Activated CD8-positive, alpha-beta memory T cell treated with anti-CD3 and anti-CD28 coated beads, Interleukin-2, amount 10 ng/mL, durations not matched to agents 7 days and 5 days (primary cell): ENCODE measurements around the gene ADSS1. TPM values are rescaled to one million over a fixed set of nuclear protein-coding genes. Genes with fewer than 3 reads are reported as not detected.

ENCODE experiments used
- ATAC-seq: fragments of 150-1000 bp; cut with Tn5 transposase; one replicate; pipeline ENCODE4 v1.10.0; 2021; ENCODE audit warnings: moderate library complexity
- CTCF ChIA-PET: fragments of 350-600 bp; sonication (Branson Sonifier 250); formaldehyde crosslinking; loops from one replicate; lab custom pipeline; 2021; ENCODE audit warnings: antibody characterized with exemption; lab: Charles Lee
- DNase-seq: peaks from one replicate; pipeline ENCODE4 v3.0.0-alpha.2; 2020
- H3K27ac Mint-ChIP-seq: one replicate; pipeline ENCODE4 v1.8.0; 2021; ENCODE audit warnings: mild to moderate bottlenecking, mixed read lengths
- H3K27me3 Mint-ChIP-seq: one replicate; pipeline ENCODE4 v1.8.0; 2021; ENCODE audit warnings: mixed read lengths
- H3K36me3 Mint-ChIP-seq: one replicate; pipeline ENCODE4 v1.8.0; 2021; ENCODE audit warnings: mild to moderate bottlenecking, mixed read lengths
- H3K4me1 Mint-ChIP-seq: one replicate; pipeline ENCODE4 v1.8.0; 2021; ENCODE audit warnings: mixed read lengths
- H3K4me3 Mint-ChIP-seq: one replicate; pipeline ENCODE4 v1.8.0; 2021; ENCODE audit warnings: mild to moderate bottlenecking, moderate library complexity, mixed read lengths
- H3K9me3 Mint-ChIP-seq: one replicate; pipeline ENCODE4 v1.8.0; 2022; ENCODE audit warnings: low read depth, mixed read lengths
- total RNA-seq, 2 experiments: library from RNA; stranded (reverse); gene quantifications; one replicate each; pipeline ENCODE4 v1.2.3, GENCODE V29; 2021

The ADSS1 gene
- total RNA-seq, 2 experiments from 2014 or later = 2.5 to 3.5 TPM

- Mint-ChIP-seq H3K4me1 (no peaks in the 10 kb centered on the region), H3K9me3 (no peaks in the 10 kb centered on the region), H3K27ac (no peak overlapping the region), H3K27me3 (no peaks in the 10 kb centered on the region), H3K4me3 (no peak overlapping the region), H3K36me3 (no peaks in the 10 kb centered on the region)
- ATAC-seq (no peak), DNase-seq (no peak)
- CTCF ChIA-PET = no interaction called here
Measured at GRCh38 chr14:104730487-104730886, 6.5 kb downstream of the ADSS1 start.

DNA sequence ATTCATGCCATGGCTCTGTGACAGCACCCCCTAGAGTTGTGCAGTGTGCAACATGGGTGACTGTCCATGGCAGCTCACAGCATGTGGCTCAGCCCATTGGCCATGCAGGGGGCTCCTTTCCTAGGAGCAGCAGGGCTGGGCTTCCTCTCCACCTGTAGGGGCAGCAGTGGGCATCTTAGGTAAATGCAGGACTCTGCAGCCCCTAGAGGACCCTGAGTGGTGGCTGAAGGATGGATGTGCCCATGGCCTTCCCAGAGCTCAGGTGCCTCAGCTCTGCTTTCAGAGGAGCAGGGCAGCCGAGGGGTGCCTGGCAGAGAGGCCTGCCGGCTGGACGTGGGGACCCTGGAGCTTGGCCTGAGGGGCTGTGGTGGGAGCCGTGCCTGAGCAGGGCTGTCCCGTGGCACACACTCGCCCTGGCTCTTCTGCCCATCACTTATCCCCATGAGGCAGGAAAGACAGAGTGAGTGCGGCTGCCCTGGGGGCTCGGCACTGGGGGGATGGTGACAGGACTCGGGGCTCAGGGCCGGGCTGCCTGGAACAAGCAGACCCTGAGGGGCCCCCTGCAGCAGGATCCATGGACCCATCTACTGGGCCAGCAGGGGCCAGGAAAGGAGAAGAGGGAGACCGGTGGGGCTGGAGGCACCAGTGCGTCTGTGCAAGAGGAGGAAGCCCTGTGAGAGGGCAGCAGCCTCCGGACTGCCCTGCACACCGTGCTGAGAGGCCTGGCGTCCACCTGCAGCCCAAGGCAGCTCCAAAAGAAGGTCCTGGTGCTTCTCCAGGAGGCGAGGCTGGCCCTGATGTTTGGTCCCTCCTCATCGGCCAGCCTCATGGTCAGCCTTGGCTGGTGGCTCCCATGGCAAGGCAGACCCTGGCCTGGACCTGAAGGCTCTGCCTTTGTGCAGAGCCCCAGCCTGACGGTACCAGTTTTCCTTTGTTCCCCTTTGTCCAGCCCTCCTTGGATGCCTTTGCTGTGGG lies 7.6 kb downstream of the ADSS1 start:
- CTCF ChIA-PET = interaction anchor here (0.6 to 1.3 kb wide), 2 partner anchors 37 to 417 kb away, joined by 3 read pairs; no protein-coding TSS in a partner anchor
- ATAC-seq = peak; percentile 37
- H3K9me3 Mint-ChIP-seq = no peaks in the 10 kb centered on the region

GRCh38 chr14:104732355-104732804 lies 8.4 kb downstream of the ADSS1 start:
- DNase-seq = no peak
- Mint-ChIP-seq H3K9me3 (no peaks in the 10 kb centered on the region), H3K27ac (no peak overlapping the region), H3K27me3 (no peaks in the 10 kb centered on the region), H3K36me3 (no peaks in the 10 kb centered on the region), H3K4me1 (no peaks in the 10 kb centered on the region), H3K4me3 (no peak overlapping the region)
- no peak for ATAC-seq
- CTCF ChIA-PET = no interaction called here

More for the DNA sequence above, 7.6 kb downstream of the ADSS1 start:
- Mint-ChIP-seq H3K27ac (no peak overlapping the region), H3K4me3 (no peak overlapping the region), H3K36me3 (no peaks in the 10 kb centered on the region), H3K27me3 (no peaks in the 10 kb centered on the region), H3K4me1 (no peaks in the 10 kb centered on the region)
- no peak for DNase-seq

DNA sequence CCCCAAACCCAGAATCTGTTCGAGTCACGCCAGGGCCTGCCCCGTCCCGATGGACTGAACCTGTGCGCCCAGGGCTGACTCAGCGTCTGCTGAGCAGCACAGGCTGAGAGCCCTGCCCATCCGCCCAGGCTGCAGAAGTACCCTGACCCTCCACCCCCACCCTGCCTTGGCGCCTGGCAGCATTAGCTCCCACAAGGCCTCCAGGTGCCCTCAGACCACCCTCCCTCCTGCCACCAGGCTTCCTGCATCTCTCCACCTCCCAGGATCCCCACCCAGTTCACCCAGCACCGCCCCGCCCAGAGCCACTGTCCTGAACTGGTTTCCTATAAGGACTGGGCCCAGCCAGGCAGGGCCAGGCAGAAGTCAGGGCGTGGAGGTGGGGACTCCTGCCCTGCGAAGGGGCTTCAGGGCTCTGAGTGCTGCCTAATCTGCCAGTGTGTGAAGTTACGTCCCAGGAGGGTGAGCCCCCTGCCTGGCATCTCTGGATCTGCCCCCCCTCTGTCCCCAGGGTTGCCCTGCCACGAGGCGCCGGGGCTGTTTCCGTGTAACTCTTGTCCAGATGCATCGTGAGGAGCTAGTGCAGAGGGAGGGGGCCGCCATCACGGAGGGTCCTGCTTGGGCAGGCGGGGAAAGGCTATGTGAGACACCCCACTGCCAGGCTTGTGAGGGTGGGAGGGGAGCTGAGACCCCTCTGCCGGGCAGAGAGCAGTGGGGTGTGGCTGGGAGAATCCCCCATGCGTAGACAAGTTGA lies 9.1 kb downstream of the ADSS1 start:
- Mint-ChIP-seq H3K4me3 (no peak overlapping the region), H3K36me3 (no peaks in the 10 kb centered on the region), H3K4me1 (no peaks in the 10 kb centered on the region), H3K9me3 (no peaks in the 10 kb centered on the region), H3K27ac (no peak overlapping the region), H3K27me3 (no peaks in the 10 kb centered on the region)
- ATAC-seq (no peak), DNase-seq (no peak)
- CTCF ChIA-PET = interaction anchor here (1.0 kb wide), 1 partner anchor 94 kb away, joined by 3 read pairs; no protein-coding TSS in a partner anchor

- Mint-ChIP-seq H3K9me3 (no peaks in the 10 kb centered on the region), H3K27me3 (no peaks in the 10 kb centered on the region), H3K4me1 (no peaks in the 10 kb centered on the region), H3K36me3 (no peaks in the 10 kb centered on the region), H3K4me3 (no peak overlapping the region), H3K27ac (no peak overlapping the region)
- no peak for ATAC-seq
- no peak for DNase-seq
- CTCF ChIA-PET = no interaction called here
Measured at GRCh38 chr14:104734051-104734587, 10.1 kb downstream of the ADSS1 start.

DNA sequence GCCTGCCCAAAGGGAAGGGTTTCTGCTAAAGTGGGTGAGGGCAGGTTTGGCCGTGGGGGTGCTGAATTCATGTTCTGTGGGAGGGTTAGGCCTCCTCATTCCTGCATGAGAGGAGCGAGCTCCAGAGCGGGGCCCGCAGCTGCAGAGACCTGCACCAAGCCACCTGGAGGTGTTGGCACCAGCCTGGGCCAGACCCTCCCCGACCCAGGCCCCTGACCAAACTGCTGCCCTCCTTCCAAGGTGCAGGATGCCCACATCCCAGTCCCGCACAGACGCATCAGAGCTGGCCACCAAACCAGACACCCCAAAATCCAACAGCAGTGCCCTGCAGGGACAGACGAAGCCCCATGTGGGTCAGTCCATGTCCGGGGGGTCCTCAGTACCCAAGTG lies 10.6 kb downstream of the ADSS1 start:
- CTCF ChIA-PET = no interaction called here

DNA sequence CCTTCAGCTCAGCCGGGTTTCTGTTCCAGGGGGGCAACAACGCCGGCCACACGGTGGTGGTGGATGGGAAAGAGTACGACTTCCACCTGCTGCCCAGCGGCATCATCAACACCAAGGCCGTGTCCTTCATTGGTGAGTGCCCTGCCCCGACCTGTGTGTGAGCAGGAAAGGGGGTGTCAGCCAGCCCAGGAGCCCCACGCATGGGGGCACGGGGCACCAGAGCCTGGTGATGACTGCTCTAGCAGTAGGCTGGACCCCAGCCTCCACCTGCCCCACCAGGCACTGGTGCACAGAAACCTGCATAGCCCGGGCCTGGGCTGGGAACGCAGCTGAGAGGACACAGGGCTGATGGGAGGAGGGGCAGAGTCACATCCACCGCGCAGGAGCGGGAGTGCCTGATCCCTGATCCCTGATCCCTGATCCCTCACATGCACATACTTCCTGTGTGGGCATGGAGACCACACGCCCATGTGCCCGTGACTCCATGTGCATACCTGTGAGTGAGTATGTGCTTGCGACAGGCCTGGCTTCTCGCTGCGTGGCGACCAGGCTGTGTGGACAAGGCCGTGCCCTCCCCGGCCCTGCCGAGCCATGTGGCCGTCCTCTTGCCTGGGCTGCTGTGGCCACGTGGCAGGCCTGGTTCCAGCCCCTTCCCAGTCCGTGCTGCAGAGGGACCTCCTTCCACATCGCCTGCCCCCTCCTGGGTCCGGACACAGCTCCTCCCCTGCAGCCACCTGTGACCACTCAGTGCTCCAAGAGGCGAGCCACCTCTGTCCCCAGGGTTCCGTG lies 11.2 kb downstream of the ADSS1 start:
- CTCF ChIA-PET = no interaction called here
- Mint-ChIP-seq H3K36me3 (no peaks in the 10 kb centered on the region), H3K27ac (no peak overlapping the region), H3K4me3 (no peak overlapping the region), H3K27me3 (no peaks in the 10 kb centered on the region), H3K4me1 (no peaks in the 10 kb centered on the region), H3K9me3 (no peaks in the 10 kb centered on the region)
- DNase-seq = no peak
- ATAC-seq = no peak

More for the DNA sequence above, 10.6 kb downstream of the ADSS1 start:
- no peak for DNase-seq
- no peaks in the 10 kb centered on the region for H3K27me3 Mint-ChIP-seq
- no peak overlapping the region for H3K27ac Mint-ChIP-seq
- H3K4me3 Mint-ChIP-seq = no peak overlapping the region
- H3K4me1 Mint-ChIP-seq = no peaks in the 10 kb centered on the region
- H3K36me3 Mint-ChIP-seq = no peaks in the 10 kb centered on the region
- no peak for ATAC-seq
- H3K9me3 Mint-ChIP-seq = no peaks in the 10 kb centered on the region

- H3K9me3 Mint-ChIP-seq = no peaks in the 10 kb centered on the region
- H3K4me3 Mint-ChIP-seq = no peak overlapping the region
- H3K36me3 Mint-ChIP-seq = no peaks in the 10 kb centered on the region
- ATAC-seq (no peak), DNase-seq (no peak)
- H3K27ac Mint-ChIP-seq = no peak overlapping the region
- H3K4me1 Mint-ChIP-seq = no peaks in the 10 kb centered on the region
- CTCF ChIA-PET = no interaction called here
- no peaks in the 10 kb centered on the region for H3K27me3 Mint-ChIP-seq
Measured at GRCh38 chr14:104735830-104736642, 12.0 kb downstream of the ADSS1 start.

GRCh38 chr14:104738375-104739019 lies 14.5 kb downstream of the ADSS1 start:
- H3K9me3 Mint-ChIP-seq = no peaks in the 10 kb centered on the region
- no peak overlapping the region for H3K27ac Mint-ChIP-seq
- H3K36me3 Mint-ChIP-seq = no peaks in the 10 kb centered on the region
- H3K4me3 Mint-ChIP-seq = no peak overlapping the region
- no peaks in the 10 kb centered on the region for H3K27me3 Mint-ChIP-seq
- CTCF ChIA-PET = interaction anchor here (1.0 to 1.6 kb wide), 2 partner anchors 14 to 15 kb away, joined by 3 to 5 read pairs; partner anchors contain the start of gene ADSS1
- ATAC-seq (no peak), DNase-seq (no peak)
- no peaks in the 10 kb centered on the region for H3K4me1 Mint-ChIP-seq

DNA sequence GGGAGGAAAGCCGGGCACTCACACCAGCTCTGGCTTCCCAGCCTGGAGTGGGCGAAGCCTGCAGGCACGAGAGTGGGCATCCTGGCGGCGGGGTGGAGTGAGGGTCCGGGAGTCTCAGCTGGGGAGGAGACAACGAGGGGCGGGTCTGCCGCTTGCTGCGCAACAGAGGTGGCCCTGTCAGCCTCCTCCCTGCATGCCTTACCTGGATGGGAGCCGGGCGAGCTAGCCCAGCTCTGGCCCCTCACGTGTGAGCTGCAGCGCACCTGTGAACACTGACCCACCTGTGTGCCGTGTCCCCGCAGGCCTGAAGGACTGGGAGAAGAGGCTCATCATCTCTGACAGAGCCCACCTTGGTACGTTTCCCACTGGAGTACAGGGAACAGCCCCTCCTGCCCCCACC lies 15.0 kb downstream of the ADSS1 start:
- ATAC-seq = no peak

DNA sequence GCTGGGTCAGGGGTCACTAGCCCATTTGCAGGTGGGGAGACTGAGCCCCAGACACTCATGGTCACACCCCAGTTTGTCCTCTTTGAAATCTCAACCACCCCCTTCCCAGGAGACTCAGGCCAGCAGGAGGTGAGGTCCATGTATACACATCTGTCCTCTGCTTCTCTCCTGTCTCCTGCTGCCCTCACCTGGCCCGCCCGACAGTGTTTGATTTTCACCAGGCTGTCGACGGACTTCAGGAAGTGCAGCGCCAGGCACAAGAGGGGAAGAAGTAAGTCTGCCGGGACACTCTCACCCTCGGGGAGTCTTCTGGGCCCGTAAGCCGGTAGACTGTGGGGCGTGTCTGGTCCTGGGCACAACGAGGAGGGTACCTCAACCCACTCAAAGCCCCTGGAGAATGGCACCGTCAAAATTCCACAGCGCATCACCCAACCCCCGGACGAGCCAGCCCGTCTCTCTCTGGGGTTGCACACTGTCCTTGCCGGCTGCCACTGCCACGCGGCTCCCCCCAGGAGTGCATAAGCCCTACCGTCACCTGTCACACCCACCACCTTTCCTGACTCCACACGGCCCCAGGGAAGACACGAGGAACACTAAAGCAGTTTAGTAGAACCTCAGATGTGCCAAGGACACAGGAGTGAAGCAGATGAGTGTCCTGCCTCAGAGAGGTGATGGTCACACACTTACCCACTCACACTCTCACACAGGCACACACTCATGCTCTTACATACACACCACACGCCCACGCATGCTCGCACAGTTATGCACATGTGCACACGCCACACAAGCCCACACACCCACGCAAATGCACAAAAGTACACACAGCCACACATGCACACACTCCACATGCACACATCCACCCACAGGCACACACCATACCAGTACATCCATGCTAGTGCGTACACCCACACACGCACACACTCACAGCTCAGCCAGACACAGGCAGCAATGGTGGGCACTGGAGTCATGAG lies 15.8 kb downstream of the ADSS1 start:
- Mint-ChIP-seq H3K27me3 (no peaks in the 10 kb centered on the region), H3K4me1 (peaks cover 5% of the 10 kb centered on the region), H3K27ac (no peak overlapping the region)

More for the DNA sequence above, 15.0 kb downstream of the ADSS1 start:
- no peaks in the 10 kb centered on the region for H3K4me1 Mint-ChIP-seq
- DNase-seq = no peak
- no peak overlapping the region for H3K27ac Mint-ChIP-seq
- CTCF ChIA-PET = interaction anchor here (1.0 kb wide), 2 partner anchors 13 to 15 kb away, joined by 3 to 4 read pairs; partner anchors contain the start of genes ADSS1 and SIVA1
- H3K9me3 Mint-ChIP-seq = no peaks in the 10 kb centered on the region
- H3K27me3 Mint-ChIP-seq = no peaks in the 10 kb centered on the region
- H3K4me3 Mint-ChIP-seq = no peak overlapping the region
- no peaks in the 10 kb centered on the region for H3K36me3 Mint-ChIP-seq

More for the DNA sequence above, 15.8 kb downstream of the ADSS1 start:
- ATAC-seq = no peak
- CTCF ChIA-PET = interaction anchor here (1.0 kb wide), 2 partner anchors 13 to 16 kb away, joined by 3 to 4 read pairs; partner anchors contain the start of genes ADSS1 and SIVA1
- H3K36me3 Mint-ChIP-seq = no peaks in the 10 kb centered on the region
- H3K9me3 Mint-ChIP-seq = no peaks in the 10 kb centered on the region
- no peak for DNase-seq
- H3K4me3 Mint-ChIP-seq = no peak overlapping the region
